ENCODE measurements around the gene ATXN7L2. TPM values are rescaled to one million over a fixed set of nuclear protein-coding genes. Genes with fewer than 3 reads are reported as not detected.

The ATXN7L2 gene
- total RNA-seq, 3 donors from 2014 or later, result 2.4 to 4.1 (median 2.9) TPM

DNA sequence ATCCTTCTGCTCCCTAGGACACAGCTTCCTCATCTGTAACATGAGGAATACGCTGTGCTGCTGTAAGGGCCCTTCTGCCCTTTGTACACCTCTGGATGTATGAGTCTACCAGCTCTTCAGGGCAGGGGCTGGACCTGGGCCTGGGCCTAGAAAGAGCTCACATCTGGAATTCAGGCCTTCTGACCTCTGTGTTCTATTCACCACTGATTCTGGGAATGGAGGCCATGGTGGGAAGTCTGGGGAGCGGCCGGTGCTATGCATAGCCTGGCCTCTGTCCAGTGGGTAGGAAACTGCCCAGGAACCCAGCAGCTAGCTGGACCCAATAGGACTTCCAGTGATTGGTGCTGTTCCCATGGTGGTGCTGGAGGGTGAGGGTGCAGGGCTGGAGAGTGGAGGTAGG, 45.0 kb downstream of the ATXN7L2 start:
- intact Hi-C loops (cut with DNase I; ENCODE audit: low total_unique reads), result loop anchor here (10.0 kb wide), 1 partner anchor 1896 kb away; the partner anchor contains the start of gene OVGP1
- H3K36me3 ChIP-seq, result no peaks in the 10 kb centered on the region
- H3K4me1 ChIP-seq, result no peaks in the 10 kb centered on the region

DNA sequence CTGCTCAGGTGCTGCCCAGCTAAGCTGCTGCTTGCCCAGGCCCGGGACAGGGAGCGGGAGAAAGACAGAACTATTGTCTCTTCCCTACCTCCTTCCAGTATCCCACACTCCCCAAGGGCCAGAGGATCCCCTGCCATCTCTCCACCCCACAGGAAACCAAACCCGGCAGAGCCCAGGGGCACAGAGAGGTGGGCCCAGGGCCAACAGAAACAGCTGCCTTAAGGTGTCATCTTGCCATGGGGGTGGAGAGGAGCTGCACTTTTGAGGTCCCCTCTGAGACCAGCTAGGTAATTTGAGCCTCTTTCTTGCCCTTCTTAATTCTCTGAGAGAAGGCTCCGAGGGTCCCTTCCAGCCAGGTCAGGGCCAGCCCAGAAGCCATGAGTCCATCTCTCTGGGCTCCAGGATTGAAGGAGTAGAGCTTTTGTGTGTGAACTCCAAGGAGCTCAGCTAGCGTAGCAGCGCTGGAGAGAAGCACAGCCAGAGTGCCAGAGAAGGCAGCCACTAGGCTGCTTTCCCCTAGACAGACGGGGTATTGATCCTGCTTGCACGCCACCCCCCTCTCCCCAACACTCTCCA, 46.3 kb downstream of the ATXN7L2 start:
- H3K9me3 ChIP-seq, result no peaks in the 10 kb centered on the region
- TF ChIP-seq POLR2AphosphoS5 (IDR thresholded peaks at IDR 0.05) (no peak), POLR2A (IDR thresholded peaks at IDR 0.05) (no peak), CTCF (IDR thresholded peaks at IDR 0.05) (no peak)
- intact Hi-C loops (cut with DNase I; ENCODE audit: low total_unique reads), result loop anchor here (5.0 to 10.0 kb wide), 2 partner anchors 38 to 1895 kb away; partner anchors contain the start of genes CYB561D1 and OVGP1

More for the DNA sequence above, 45.0 kb downstream of the ATXN7L2 start:
- TF ChIP-seq POLR2AphosphoS5 (IDR thresholded peaks at IDR 0.05), result no peak
- TF ChIP-seq CTCF (IDR thresholded peaks at IDR 0.05), result no peak
- no peak for TF ChIP-seq POLR2A (IDR thresholded peaks at IDR 0.05)
- DNase-seq (ENCODE audit: low spot score in 2 of 2), result no peak
- Histone ChIP-seq H3K4me3 (no peak overlapping the region), H3K27ac (no peak overlapping the region), H3K9me3 (no peaks in the 10 kb centered on the region), H3K27me3 (no peaks in the 10 kb centered on the region)

DNA sequence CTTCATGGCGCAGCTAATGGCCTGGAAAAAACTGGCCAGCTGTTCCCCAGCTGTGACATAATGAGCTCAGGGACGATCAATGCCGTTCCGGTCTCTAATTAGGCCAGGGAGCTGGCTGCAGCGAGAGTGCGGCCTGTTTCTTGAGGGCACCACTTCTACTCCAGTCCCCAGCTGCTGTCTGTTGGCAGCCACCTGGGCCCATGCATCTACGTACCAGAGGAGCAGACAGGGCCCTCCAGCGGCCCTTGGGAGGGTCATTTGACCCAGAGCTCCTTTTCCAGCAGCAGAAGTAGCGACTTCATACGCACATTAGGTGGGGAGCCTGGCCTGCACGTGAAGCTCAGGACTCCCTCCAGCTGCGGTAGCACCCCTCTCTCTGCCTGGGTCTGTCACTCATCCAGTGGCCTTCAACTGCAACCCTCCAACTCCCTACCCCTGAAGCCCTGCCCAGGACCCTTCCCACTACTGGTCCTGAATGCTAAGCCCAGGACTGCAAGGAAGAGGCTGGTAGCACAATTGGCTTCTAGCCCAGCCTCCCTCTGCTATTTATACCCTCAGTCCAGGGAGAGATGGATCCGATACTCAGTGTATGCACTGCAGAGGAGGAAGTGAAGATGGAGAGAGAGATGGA, 46.9 kb downstream of the ATXN7L2 start:
- intact Hi-C loops (cut with DNase I; ENCODE audit: low total_unique reads), result loop anchor here (5.0 kb wide), 1 partner anchor 38 kb away; the partner anchor contains the start of gene CYB561D1
- H3K4me1 ChIP-seq, result no peaks in the 10 kb centered on the region
- TF ChIP-seq POLR2AphosphoS5 (IDR thresholded peaks at IDR 0.05), result no peak
- TF ChIP-seq CTCF (IDR thresholded peaks at IDR 0.05), result no peak
- no peak for TF ChIP-seq POLR2A (IDR thresholded peaks at IDR 0.05)
- H3K27me3 ChIP-seq, result no peaks in the 10 kb centered on the region
- H3K4me3 ChIP-seq, result no peak overlapping the region
- no peak for DNase-seq (ENCODE audit: low spot score in 2 of 2)
- H3K36me3 ChIP-seq, result no peaks in the 10 kb centered on the region
- H3K9me3 ChIP-seq, result no peaks in the 10 kb centered on the region
- H3K27ac ChIP-seq, result no peak overlapping the region

More for the DNA sequence above, 46.3 kb downstream of the ATXN7L2 start:
- no peak overlapping the region for H3K4me3 ChIP-seq
- H3K4me1 ChIP-seq, result no peaks in the 10 kb centered on the region
- H3K36me3 ChIP-seq, result no peaks in the 10 kb centered on the region
- peak overlapping the region in 1 of 2 donors; percentile 1 for H3K27ac ChIP-seq
- no peak for DNase-seq (ENCODE audit: low spot score in 2 of 2)
- no peaks in the 10 kb centered on the region for H3K27me3 ChIP-seq

DNA sequence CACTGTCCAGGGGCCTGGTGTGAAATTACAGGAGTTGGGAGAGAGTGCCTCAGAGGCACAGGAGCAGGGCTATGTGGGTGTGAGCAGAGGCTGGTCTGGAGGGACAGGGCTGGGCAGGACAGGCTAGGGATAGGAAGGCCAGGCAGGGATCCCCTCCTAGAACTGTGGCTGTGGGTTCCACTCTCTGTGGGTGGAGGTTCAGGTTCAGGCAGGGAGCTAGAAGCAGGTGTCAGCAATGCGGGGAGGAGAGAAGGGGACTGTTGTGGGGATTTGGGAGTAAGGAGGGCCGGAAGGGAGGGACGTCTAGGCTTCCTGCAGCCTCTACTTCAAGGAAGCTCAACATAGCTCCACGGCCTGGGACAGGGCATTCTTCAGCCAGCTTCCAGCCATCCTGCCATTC, 47.7 kb downstream of the ATXN7L2 start:
- no peak for TF ChIP-seq CTCF (IDR thresholded peaks at IDR 0.05)
- no peak for TF ChIP-seq POLR2AphosphoS5 (IDR thresholded peaks at IDR 0.05)
- TF ChIP-seq POLR2A (IDR thresholded peaks at IDR 0.05), result no peak
- Histone ChIP-seq H3K27ac (no peak overlapping the region), H3K36me3 (no peaks in the 10 kb centered on the region), H3K4me3 (no peak overlapping the region), H3K27me3 (no peaks in the 10 kb centered on the region), H3K4me1 (no peaks in the 10 kb centered on the region), H3K9me3 (no peaks in the 10 kb centered on the region)
- intact Hi-C loops (cut with DNase I; ENCODE audit: low total_unique reads), result loop anchor here (5.0 kb wide), 1 partner anchor 39 kb away; the partner anchor contains the start of gene CYB561D1
- no peak for DNase-seq (ENCODE audit: low spot score in 2 of 2)

GRCh38 chr1:109531826-109532364, 48.2 kb downstream of the ATXN7L2 start:
- no peak for DNase-seq (ENCODE audit: low spot score in 2 of 2)
- no peak for TF ChIP-seq POLR2AphosphoS5 (IDR thresholded peaks at IDR 0.05)
- TF ChIP-seq CTCF (IDR thresholded peaks at IDR 0.05), result no peak
- TF ChIP-seq POLR2A (IDR thresholded peaks at IDR 0.05), result no peak
- no peaks in the 10 kb centered on the region for H3K36me3 ChIP-seq
- H3K27ac ChIP-seq, result peak overlapping the region in 1 of 2 donors; percentile 43
- peak overlapping the region in 1 of 3 donors; percentile 32 for H3K4me3 ChIP-seq
- H3K27me3 ChIP-seq, result no peaks in the 10 kb centered on the region
- H3K4me1 ChIP-seq, result no peaks in the 10 kb centered on the region
- intact Hi-C loops (cut with DNase I; ENCODE audit: low total_unique reads), result loop anchor here (5.0 kb wide), 1 partner anchor 40 kb away; the partner anchor contains the start of gene CYB561D1
- H3K9me3 ChIP-seq, result no peaks in the 10 kb centered on the region
